Stimulated activated CD8-positive, alpha-beta memory T cell treated with anti-CD3 and anti-CD28 coated beads, Interleukin-12 subunit alpha, Interleukin-12 subunit beta, amount 100 ng/mL, for 4 hours (primary cell): ENCODE data around the gene RIN1.

ENCODE experiments used
- DNase-seq: peaks from one replicate; pipeline ENCODE4 v3.0.0-alpha.2; 2020; ENCODE audit warnings: low read depth

Gene RIN1

DNA sequence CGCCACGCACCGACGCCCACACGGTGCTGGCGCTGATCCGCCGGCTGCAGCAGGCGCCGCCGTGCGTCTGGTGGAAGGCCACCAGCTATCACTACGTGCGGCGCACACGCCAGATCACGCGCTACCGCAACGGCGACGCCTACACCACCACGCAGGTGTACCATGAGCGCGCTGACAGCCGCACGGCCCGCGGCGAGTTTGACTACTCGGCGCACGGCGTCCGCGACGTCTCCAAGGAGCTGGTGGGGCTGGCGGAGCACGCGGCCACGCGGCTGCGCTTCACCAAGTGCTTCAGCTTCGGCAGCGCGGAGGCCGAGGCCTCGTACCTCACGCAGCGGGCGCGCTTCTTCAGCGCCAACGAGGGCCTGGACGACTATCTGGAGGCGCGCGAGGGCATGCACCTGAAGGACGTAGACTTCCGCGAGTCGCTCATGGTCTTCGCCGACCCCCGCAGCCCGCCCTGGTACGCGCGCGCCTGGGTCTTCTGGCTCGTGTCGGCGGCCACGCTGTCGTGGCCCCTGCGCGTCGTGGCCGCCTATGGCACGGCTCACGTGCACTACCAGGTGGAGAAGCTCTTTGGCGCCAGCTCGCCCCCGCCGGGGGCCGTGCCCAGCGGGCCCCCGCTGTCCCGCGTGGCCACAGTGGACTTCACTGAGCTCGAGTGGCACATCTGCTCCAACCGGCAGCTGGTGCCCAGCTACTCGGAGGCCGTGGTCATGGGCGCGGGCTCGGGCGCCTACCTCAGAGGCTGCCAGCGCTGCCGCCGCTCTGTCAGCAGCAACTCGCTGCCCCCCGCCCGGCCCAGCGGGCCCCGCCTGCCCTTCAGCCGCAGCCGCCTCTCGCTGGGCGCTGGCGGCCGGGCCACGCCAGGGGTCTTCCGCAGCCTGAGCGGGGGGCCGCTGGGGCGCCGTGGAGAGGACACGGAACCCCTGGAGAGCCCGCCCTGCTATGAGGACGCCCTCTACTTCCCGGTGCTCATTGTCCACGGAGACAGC is 41.3 kb downstream of the RIN1 start:
- no peak for DNase-seq

GRCh38 chr11:66293777-66294625 is 42.2 kb downstream of the RIN1 start:
- no peak for DNase-seq

DNA sequence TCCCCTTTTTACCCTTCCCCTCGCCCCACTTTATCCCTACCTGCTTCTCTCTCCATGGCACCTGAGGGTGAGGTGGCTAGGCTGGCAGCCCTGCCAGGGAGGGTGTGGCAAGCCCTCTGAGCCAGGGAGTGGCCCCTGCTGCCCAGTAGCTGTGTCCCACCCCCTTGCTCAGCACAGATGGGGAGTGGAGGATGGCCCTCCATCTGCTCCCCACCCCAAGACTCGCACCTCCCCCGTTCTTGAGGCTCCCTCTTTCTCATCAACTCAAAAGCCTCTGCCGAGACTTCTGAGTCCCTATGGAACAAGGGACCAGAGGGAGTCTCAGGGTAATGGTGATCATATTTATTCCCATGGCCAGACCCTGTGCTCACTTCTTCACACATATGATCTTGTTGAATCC is 42.9 kb downstream of the RIN1 start:
- DNase-seq = no peak

- DNase-seq = no peak
Observed at GRCh38 chr11:66292543-66293332, 43.5 kb downstream of the RIN1 start.

DNA sequence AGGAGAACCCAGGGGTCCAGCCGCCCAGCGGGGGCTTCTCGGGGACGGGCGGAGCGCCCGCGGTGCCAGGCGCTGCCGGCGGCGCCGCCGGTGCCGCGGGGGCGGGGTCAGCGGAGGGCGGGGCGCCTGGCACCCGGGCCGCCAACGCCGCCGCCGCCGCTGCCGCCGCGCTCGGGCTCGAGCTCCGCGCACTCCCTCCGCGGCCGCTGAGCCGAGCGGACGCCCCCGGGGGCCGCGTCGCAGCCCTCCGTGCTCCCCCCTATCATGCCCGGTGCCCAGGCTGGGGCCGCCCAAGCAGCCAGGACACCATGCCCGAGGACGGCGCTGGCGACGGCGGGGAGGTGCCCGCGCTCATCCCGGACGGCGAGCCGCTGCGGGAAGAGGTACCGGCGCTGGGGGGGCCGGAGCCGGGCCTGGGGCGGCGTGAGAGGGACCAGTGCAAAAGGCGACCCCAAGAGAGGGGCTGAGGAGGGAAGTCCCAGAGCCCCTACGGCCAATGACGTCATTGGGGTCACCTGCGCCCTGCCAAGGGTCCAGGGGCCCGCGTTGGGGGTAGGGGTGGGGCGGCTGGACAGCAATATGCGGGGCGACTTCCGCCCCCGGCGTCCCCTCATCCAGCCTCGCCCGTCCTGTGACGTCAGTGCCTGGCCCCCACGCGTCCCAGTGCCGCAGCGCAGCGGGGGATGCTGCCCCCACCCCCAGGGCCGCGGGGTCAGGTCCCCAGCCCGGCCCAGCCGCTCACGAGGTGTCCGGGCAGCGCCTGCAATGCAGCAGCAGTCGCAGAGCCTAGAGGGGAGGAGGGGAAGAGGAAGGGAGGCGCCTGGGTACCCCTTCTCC is 44.3 kb downstream of the RIN1 start, which contains the start of gene TMEM151A:
Gene TMEM151A, plus strand, starts transcription at position 189 of the 837 bp plus-strand sequence. Its CDS starts 120 bp downstream, at position 309.
- no peak for DNase-seq

DNA sequence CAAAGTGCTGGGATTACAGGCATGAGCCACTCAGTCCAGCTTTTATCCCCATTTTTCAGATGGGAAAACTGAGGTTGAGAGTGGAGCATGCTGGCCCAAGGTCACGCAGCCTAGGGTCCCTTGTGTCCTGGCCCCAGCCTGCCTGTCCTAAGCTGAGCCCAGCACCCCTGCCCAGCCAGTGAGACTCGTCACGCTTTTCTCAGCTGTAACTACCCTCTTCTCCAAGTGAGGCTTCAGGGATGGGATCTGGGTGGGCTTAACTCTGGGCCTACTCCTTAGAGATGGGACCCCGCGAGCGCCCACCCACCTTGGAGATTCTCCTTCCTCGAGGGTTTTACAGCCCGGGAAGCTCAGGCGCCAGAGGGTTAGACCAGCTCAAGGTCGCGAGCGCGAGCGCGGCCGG is 44.9 kb downstream of the RIN1 start:
- DNase-seq = no peak

- DNase-seq = no peak
Observed at GRCh38 chr11:66290330-66290621, 46.0 kb downstream of the RIN1 start.

GRCh38 chr11:66289548-66290329 is 46.5 kb downstream of the RIN1 start:
- peak; percentile 64 for DNase-seq

DNA sequence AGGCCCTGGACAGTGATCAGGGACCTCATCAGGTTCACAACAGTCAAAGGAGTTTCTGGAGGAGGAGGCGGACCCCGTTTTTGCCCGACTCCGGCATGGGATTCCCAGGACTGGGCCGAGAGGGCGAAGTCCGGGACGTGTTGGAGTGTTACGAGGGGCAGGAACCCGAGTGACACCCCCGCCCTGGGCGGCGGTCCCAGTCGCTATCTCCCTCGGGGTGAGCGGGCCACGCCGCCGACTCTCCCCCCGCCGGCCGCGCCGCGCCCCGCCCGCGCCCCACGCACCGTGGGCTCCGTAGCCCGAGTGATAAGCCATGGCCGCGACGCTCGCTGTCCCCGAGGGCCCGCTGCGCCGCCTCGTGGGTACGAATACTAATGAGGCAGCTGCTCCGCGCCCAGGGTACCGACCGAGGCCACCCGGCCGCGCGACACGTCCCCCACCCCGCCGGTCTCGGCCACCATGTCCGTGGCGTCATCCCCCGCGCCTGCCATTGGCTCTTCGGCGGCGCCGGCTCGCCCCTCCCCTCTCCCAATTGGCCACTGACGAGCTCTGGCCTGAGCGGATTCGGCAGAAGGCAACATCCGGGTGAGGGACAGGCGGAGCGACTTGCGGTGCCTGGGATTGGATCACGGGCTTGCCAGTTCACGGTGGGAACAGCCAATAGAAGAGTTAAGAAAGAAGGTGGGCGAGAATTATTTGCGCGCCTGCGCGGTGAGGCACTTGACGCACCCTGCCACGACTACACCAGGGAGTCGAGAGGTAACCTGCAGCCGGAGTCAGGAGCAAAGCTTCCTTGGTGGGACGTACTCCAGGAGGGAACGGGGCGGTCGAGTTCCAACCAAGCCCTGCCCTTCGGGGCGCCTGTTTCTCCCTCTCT is 47.3 kb downstream of the RIN1 start, which contains the start of gene YIF1A:
Gene YIF1A, minus strand, starts transcription at position 473 of the 877 bp plus-strand sequence. Its CDS starts 158 bp downstream, at position 315.
- peak; percentile 97 for DNase-seq

GRCh38 chr11:66287889-66288670 is 48.2 kb downstream of the RIN1 start:
- no peak for DNase-seq

- DNase-seq = no peak
Observed at GRCh38 chr11:66287211-66287888, 48.9 kb downstream of the RIN1 start.

GRCh38 chr11:66286699-66287098 is 49.5 kb downstream of the RIN1 start:
- DNase-seq = no peak

GRCh38 chr11:66285250-66285947 is 50.8 kb downstream of the RIN1 start:
- no peak for DNase-seq

DNA sequence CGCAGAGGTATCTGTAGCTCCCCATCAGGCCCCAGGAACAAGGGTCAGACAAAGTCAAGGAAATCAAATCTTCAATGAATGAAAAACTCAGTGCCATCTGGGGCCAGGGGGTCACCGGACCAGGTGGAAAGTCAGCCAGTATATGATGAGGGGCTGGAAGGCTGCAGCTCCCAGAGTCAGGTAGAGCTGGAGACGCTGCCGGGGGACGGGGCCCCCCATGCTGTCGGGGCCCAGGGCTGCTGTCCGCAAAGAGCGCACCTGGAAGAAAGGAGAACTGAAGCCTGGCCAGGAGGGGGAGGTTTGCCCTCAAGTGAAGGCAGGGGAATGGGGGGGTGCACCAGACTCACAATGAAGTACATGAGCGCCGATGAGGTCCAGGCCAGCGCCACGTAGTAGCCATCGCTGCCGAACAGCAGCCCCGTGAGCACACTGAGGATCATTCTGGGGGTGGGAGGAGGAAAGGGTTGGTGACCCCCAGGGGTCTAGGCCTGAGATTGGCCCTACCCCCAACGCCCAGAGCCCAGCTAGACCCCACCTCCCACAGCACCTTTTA is 51.6 kb downstream of the RIN1 start:
- DNase-seq = no peak

GRCh38 chr11:66283461-66284105 is 52.7 kb downstream of the RIN1 start:
- no peak for DNase-seq
